ENCODE measurements around the gene DAPK1.

- TF ChIP-seq, protein P1, sequence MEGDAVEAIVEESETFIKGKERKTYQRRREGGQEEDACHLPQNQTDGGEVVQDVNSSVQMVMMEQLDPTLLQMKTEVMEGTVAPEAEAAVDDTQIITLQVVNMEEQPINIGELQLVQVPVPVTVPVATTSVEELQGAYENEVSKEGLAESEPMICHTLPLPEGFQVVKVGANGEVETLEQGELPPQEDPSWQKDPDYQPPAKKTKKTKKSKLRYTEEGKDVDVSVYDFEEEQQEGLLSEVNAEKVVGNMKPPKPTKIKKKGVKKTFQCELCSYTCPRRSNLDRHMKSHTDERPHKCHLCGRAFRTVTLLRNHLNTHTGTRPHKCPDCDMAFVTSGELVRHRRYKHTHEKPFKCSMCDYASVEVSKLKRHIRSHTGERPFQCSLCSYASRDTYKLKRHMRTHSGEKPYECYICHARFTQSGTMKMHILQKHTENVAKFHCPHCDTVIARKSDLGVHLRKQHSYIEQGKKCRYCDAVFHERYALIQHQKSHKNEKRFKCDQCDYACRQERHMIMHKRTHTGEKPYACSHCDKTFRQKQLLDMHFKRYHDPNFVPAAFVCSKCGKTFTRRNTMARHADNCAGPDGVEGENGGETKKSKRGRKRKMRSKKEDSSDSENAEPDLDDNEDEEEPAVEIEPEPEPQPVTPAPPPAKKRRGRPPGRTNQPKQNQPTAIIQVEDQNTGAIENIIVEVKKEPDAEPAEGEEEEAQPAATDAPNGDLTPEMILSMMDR (IDR thresholded peaks at IDR 0.05): no peak
- TF ChIP-seq EZH2 (IDR thresholded peaks at IDR 0.05; ENCODE audit: borderline replicate concordance, insufficient read depth, low read depth, low read length, poor library complexity, severe bottlenecking): no peak
Observed at GRCh38 chr9:87547671-87548081, 50.0 kb downstream of the DAPK1 start.
